ENCODE data around the gene TAF10.

Gene TAF10

GRCh38 chr11:6603287-6604080 is 8.5 kb downstream of the TAF10 start, which contains the start of the genes ILK and RRP8:
TSS of gene ILK (plus strand) at chr11:6603774. CDS start at chr11:6604272, 498 bp downstream.
TSS of gene RRP8 (minus strand) at chr11:6603616. CDS start at chr11:6603502, 114 bp downstream.
- Histone ChIP-seq H3K27me3 (ENCODE audit: low read depth) (no peaks in the 10 kb centered on the region), H3K4me1 (peaks cover 31% of the 10 kb centered on the region), H3K9me3 (no peaks in the 10 kb centered on the region), H3K36me3 (replicated peaks) (peaks cover 51% of the 10 kb centered on the region), H3K4me3 (peak within 1 kb of the TSS; percentile 94)
- in situ Hi-C loops (cut with MboI; ENCODE audit: low sequenced_read_pairs): no loop called here
- peak; percentile 88 to 92 for DNase-seq (ENCODE audit: low spot score in 2 of 2)

- Histone ChIP-seq H3K4me3 (peak overlapping the region; percentile 94), H3K27me3 (ENCODE audit: low read depth) (no peaks in the 10 kb centered on the region), H3K9me3 (no peaks in the 10 kb centered on the region), H3K4me1 (peaks cover 26% of the 10 kb centered on the region), H3K36me3 (replicated peaks) (peaks cover 46% of the 10 kb centered on the region)
- in situ Hi-C loops (cut with MboI; ENCODE audit: low sequenced_read_pairs): no loop called here
- no peak for DNase-seq (ENCODE audit: low spot score in 2 of 2)
These were observed 9.7 kb downstream of the TAF10 start for GRCh38 chr11:6602096-6602940.

GRCh38 chr11:6601041-6601461 is 11.0 kb downstream of the TAF10 start:
- no peaks in the 10 kb centered on the region for H3K27me3 ChIP-seq (ENCODE audit: low read depth)
- H3K9me3 ChIP-seq: no peaks in the 10 kb centered on the region
- in situ Hi-C loops (cut with MboI; ENCODE audit: low sequenced_read_pairs): no loop called here
- H3K4me1 ChIP-seq: peaks cover 15% of the 10 kb centered on the region
- H3K4me3 ChIP-seq: no peak overlapping the region
- no peak for DNase-seq (ENCODE audit: low spot score in 2 of 2)
- peaks cover 48% of the 10 kb centered on the region for H3K36me3 ChIP-seq (replicated peaks)

GRCh38 chr11:6599881-6600390 is 12.1 kb downstream of the TAF10 start:
- H3K36me3 ChIP-seq (replicated peaks): peaks cover 59% of the 10 kb centered on the region
- no peak for DNase-seq (ENCODE audit: low spot score in 2 of 2)
- no peak overlapping the region for H3K4me3 ChIP-seq
- H3K27me3 ChIP-seq (ENCODE audit: low read depth): no peaks in the 10 kb centered on the region
- peaks cover 8% of the 10 kb centered on the region for H3K4me1 ChIP-seq
- in situ Hi-C loops (cut with MboI; ENCODE audit: low sequenced_read_pairs): no loop called here
- no peaks in the 10 kb centered on the region for H3K9me3 ChIP-seq

- in situ Hi-C loops (cut with MboI; ENCODE audit: low sequenced_read_pairs): no loop called here
- no peak for DNase-seq (ENCODE audit: low spot score in 2 of 2)
- no peaks in the 10 kb centered on the region for H3K27me3 ChIP-seq (ENCODE audit: low read depth)
- H3K9me3 ChIP-seq: no peaks in the 10 kb centered on the region
- 0 out of 2 replicates have a peak, but pooled peaks cover 5% of the 10 kb centered on the region for H3K4me1 ChIP-seq
- H3K4me3 ChIP-seq: no peak overlapping the region
- H3K36me3 ChIP-seq (replicated peaks): peaks cover 59% of the 10 kb centered on the region
These were observed 12.6 kb downstream of the TAF10 start for GRCh38 chr11:6599449-6599848.

GRCh38 chr11:6598555-6598954 is 13.5 kb downstream of the TAF10 start:
- Histone ChIP-seq H3K36me3 (replicated peaks) (peaks cover 65% of the 10 kb centered on the region), H3K9me3 (no peaks in the 10 kb centered on the region), H3K27me3 (ENCODE audit: low read depth) (no peaks in the 10 kb centered on the region), H3K4me3 (no peak overlapping the region), H3K4me1 (0 out of 2 replicates have a peak, but pooled peaks cover 5% of the 10 kb centered on the region)
- DNase-seq (ENCODE audit: low spot score in 2 of 2): no peak
- in situ Hi-C loops (cut with MboI; ENCODE audit: low sequenced_read_pairs): no loop called here

GRCh38 chr11:6596239-6596877 is 15.7 kb downstream of the TAF10 start:
- Histone ChIP-seq H3K36me3 (replicated peaks) (peaks cover 67% of the 10 kb centered on the region), H3K4me1 (no peaks in the 10 kb centered on the region)

GRCh38 chr11:6594142-6594768 is 17.8 kb downstream of the TAF10 start:
- Histone ChIP-seq H3K27me3 (ENCODE audit: low read depth) (no peaks in the 10 kb centered on the region), H3K9me3 (no peaks in the 10 kb centered on the region), H3K4me1 (no peaks in the 10 kb centered on the region), H3K36me3 (replicated peaks) (peaks cover 46% of the 10 kb centered on the region), H3K4me3 (no peak overlapping the region)
- in situ Hi-C loops (cut with MboI; ENCODE audit: low sequenced_read_pairs): no loop called here
- DNase-seq (ENCODE audit: low spot score in 2 of 2): no peak

More at GRCh38 chr11:6596239-6596877, 15.7 kb downstream of the TAF10 start:
- H3K9me3 ChIP-seq: no peaks in the 10 kb centered on the region
- H3K4me3 ChIP-seq: no peak overlapping the region
- in situ Hi-C loops (cut with MboI; ENCODE audit: low sequenced_read_pairs): no loop called here
- DNase-seq (ENCODE audit: low spot score in 2 of 2): peak in 1 of 2 experiments; percentile 38
- H3K27me3 ChIP-seq (ENCODE audit: low read depth): no peaks in the 10 kb centered on the region

- H3K27me3 ChIP-seq (ENCODE audit: low read depth): no peaks in the 10 kb centered on the region
- in situ Hi-C loops (cut with MboI; ENCODE audit: low sequenced_read_pairs): no loop called here
- H3K36me3 ChIP-seq (replicated peaks): peaks cover 8% of the 10 kb centered on the region; the same call in 1 of the 2 replicates
- H3K4me1 ChIP-seq: no peaks in the 10 kb centered on the region
- no peak for DNase-seq (ENCODE audit: low spot score in 2 of 2)
- H3K4me3 ChIP-seq: no peak overlapping the region
- H3K9me3 ChIP-seq: no peaks in the 10 kb centered on the region
These were observed 24.0 kb downstream of the TAF10 start for GRCh38 chr11:6588018-6588417.

- peaks cover 5% of the 10 kb centered on the region; the same call in 1 of the 2 replicates for H3K36me3 ChIP-seq (replicated peaks)
- H3K4me3 ChIP-seq: no peak overlapping the region
- no peaks in the 10 kb centered on the region for H3K4me1 ChIP-seq
- DNase-seq (ENCODE audit: low spot score in 2 of 2): no peak
- no peaks in the 10 kb centered on the region for H3K9me3 ChIP-seq
- no peaks in the 10 kb centered on the region for H3K27me3 ChIP-seq (ENCODE audit: low read depth)
- in situ Hi-C loops (cut with MboI; ENCODE audit: low sequenced_read_pairs): no loop called here
These were observed 24.6 kb downstream of the TAF10 start for GRCh38 chr11:6587360-6587953.

- DNase-seq (ENCODE audit: low spot score in 2 of 2): no peak
- in situ Hi-C loops (cut with MboI; ENCODE audit: low sequenced_read_pairs): no loop called here
- no peak overlapping the region for H3K4me3 ChIP-seq
These were observed 25.3 kb downstream of the TAF10 start for GRCh38 chr11:6586434-6587359.

GRCh38 chr11:6584528-6584927 is 27.5 kb downstream of the TAF10 start:
- in situ Hi-C loops (cut with MboI; ENCODE audit: low sequenced_read_pairs): no loop called here
- DNase-seq (ENCODE audit: low spot score in 2 of 2): no peak
- Histone ChIP-seq H3K9me3 (no peaks in the 10 kb centered on the region), H3K36me3 (replicated peaks) (no peaks in the 10 kb centered on the region), H3K4me1 (no peaks in the 10 kb centered on the region), H3K27me3 (ENCODE audit: low read depth) (no peaks in the 10 kb centered on the region), H3K4me3 (no peak overlapping the region)

More at GRCh38 chr11:6586434-6587359, 25.3 kb downstream of the TAF10 start:
- no peaks in the 10 kb centered on the region for H3K9me3 ChIP-seq
- no peaks in the 10 kb centered on the region for H3K4me1 ChIP-seq
- H3K27me3 ChIP-seq (ENCODE audit: low read depth): no peaks in the 10 kb centered on the region
- H3K36me3 ChIP-seq (replicated peaks): peaks cover 2% of the 10 kb centered on the region; the same call in 1 of the 2 replicates

Data from HAP-1 (cell line).